Measurements from ENCODE around the gene NAPB. TPM values are rescaled to one million over a fixed set of nuclear protein-coding genes. Genes with fewer than 3 reads are reported as not detected.

Gene NAPB
- total and polyA plus RNA-seq, 2 of the 8 experiments (the other 6 are each of a cell fraction or from before 2014, with no cell fraction given), result 6.2 to 12.3 TPM

DNA sequence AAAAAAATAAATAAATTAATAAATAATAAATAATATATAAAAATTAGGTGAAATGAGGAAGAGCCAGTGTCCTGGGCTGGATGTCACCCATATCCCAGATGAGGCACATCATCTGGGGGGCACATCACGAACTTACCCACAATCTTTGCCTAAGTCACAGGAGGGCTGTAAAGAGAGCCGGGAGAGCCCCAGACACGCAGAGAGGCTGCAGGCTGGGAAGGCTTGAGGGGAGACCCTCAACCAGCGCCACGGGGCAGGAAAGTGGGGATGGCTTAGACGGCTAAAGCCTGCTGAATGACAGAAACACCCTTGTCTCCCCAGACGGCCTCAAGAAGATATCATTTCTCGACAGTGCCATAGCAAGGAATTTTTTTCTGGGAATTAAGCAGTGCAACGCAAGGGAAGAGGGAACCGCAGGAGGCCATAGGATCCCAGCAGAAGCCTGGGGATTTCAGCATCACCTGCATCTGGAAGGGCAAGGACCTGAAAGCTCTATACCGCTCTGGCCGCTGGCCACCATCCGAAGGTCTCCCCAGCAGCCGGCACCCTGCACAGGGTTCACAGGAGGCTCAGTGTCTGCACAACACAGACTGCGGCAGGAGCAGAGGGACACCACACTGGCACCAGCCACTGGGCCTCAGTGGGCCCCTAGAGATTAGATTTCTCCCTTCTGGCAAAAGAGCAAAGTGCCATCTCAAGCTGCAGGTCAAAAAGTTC, 93.5 kb downstream of the NAPB start (continued):
- TF ChIP-seq RNF2 (IDR thresholded peaks at IDR 0.05; ENCODE audit: borderline replicate concordance, low read depth, low read length, missing control alignments, poor library complexity, severe bottlenecking) (no peak), EZH2 (IDR thresholded peaks at IDR 0.05; ENCODE audit: low read depth, low read length, severe bottlenecking) (no peak), POU5F1 (IDR thresholded peaks at IDR 0.05; ENCODE audit: low read depth, low read length) (no peak), TBP (IDR thresholded peaks at IDR 0.05; ENCODE audit: low read depth, low read length) (no peak), SP2 (IDR thresholded peaks at IDR 0.05; ENCODE audit: low read length) (no peak)
- TF ChIP-seq, protein P1, sequence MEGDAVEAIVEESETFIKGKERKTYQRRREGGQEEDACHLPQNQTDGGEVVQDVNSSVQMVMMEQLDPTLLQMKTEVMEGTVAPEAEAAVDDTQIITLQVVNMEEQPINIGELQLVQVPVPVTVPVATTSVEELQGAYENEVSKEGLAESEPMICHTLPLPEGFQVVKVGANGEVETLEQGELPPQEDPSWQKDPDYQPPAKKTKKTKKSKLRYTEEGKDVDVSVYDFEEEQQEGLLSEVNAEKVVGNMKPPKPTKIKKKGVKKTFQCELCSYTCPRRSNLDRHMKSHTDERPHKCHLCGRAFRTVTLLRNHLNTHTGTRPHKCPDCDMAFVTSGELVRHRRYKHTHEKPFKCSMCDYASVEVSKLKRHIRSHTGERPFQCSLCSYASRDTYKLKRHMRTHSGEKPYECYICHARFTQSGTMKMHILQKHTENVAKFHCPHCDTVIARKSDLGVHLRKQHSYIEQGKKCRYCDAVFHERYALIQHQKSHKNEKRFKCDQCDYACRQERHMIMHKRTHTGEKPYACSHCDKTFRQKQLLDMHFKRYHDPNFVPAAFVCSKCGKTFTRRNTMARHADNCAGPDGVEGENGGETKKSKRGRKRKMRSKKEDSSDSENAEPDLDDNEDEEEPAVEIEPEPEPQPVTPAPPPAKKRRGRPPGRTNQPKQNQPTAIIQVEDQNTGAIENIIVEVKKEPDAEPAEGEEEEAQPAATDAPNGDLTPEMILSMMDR (IDR thresholded peaks at IDR 0.05; ENCODE audit: control extremely low read depth in 1 of 3, insufficient read depth in 1 of 3, low read depth in 1 of 3, low read length in 3 of 3), result no peak
- TF ChIP-seq, protein P2, sequence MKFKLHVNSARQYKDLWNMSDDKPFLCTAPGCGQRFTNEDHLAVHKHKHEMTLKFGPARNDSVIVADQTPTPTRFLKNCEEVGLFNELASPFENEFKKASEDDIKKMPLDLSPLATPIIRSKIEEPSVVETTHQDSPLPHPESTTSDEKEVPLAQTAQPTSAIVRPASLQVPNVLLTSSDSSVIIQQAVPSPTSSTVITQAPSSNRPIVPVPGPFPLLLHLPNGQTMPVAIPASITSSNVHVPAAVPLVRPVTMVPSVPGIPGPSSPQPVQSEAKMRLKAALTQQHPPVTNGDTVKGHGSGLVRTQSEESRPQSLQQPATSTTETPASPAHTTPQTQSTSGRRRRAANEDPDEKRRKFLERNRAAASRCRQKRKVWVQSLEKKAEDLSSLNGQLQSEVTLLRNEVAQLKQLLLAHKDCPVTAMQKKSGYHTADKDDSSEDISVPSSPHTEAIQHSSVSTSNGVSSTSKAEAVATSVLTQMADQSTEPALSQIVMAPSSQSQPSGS (IDR thresholded peaks at IDR 0.05; ENCODE audit: low read length), result no peak
